Small intestine (tissue), 7 donors: ENCODE data around the gene COL1A2. TPM values are rescaled to one million over a fixed set of nuclear protein-coding genes. Genes with fewer than 3 reads are reported as not detected.
A peak's percentile ranks its signal among the peaks of the same experiment; 100 is the strongest.

Experiments used
- DNase-seq, 2 donors: peaks; one replicate each; pipeline versions ENCODE4 v3.0.0 to v3.0.0-alpha.2; 2013
- FAIRE-seq: peaks from 2 replicates; lab custom pipeline; 2012; peaks lifted over from hg19 to GRCh38; lab: Jason Lieb, UNC
- H3K27ac ChIP-seq, 3 donors: one replicate each; pipeline ENCODE4 v1.5.1; 2013; ENCODE audit warnings: low read length in 2 of 3, mild to moderate bottlenecking in 2 of 3, control low read depth in 1 of 3, inconsistent platforms in 1 of 3, low read depth in 1 of 3, moderate library complexity in 1 of 3
- H3K27me3 ChIP-seq, 3 donors: one replicate each; pipeline ENCODE4 v1.6.1; 2013; ENCODE audit warnings: low read length in 3 of 3, inconsistent platforms in 1 of 3; ENCODE audit not compliant: control insufficient read depth in 3 of 3, insufficient read depth in 3 of 3
- H3K36me3 ChIP-seq, 3 donors: one replicate each; pipeline ENCODE4 v1.6.1; 2013; ENCODE audit warnings: low read length in 3 of 3, inconsistent platforms in 1 of 3, low read depth in 1 of 3, mild to moderate bottlenecking in 1 of 3, moderate library complexity in 1 of 3; ENCODE audit not compliant: control insufficient read depth in 3 of 3, insufficient read depth in 2 of 3
- H3K4me1 ChIP-seq, 3 donors: one replicate each; pipeline ENCODE4 v1.6.1; 2013; ENCODE audit warnings: low read length in 2 of 3, inconsistent platforms in 1 of 3, low read depth in 1 of 3, mild to moderate bottlenecking in 1 of 3, moderate library complexity in 1 of 3; ENCODE audit not compliant: control insufficient read depth in 3 of 3, insufficient read depth in 2 of 3
- H3K4me3 ChIP-seq, 3 donors: one replicate each; pipeline ENCODE4 v1.5.1; 2013; ENCODE audit warnings: low read length in 3 of 3, control low read depth in 1 of 3, inconsistent platforms in 1 of 3, low read depth in 1 of 3, mild to moderate bottlenecking in 1 of 3, moderate library complexity in 1 of 3
- H3K9me3 ChIP-seq, 2 donors: one replicate each; pipeline ENCODE4 v1.6.1; 2013; ENCODE audit warnings: low read depth in 1 of 2, low read length in 1 of 2; ENCODE audit not compliant: control insufficient read depth in 2 of 2, insufficient read depth in 1 of 2
- WGBS, 3 donors: extraction: QIAGEN DNeasy Blood & Tissue Kit; methylation state at CpG; one replicate each; pipeline ENCODE4 v1.1.7; 2013; 5-methylcytosine and 5-hydroxymethylcytosine counted together
- polyA plus RNA-seq, 4 donors: library from polyadenylated mRNA; stranded (reverse) in 3 of 4; unstranded in 1 of 4; fragments of 200-250 nt in 3 of 4; fragments of 120-200 nt in 1 of 4; gene quantifications; one replicate each; pipeline versions ENCODE4 v1.2.1 to v1.2.3, GENCODE V29; 2013
- donor health status: healthy with polysubstance abuse.
- donor health status: control.
- donor health status: control.
- donor health status: Bipolar disorder and iron deficiency.
- donor health status: healthy.

Gene COL1A2
- polyA plus RNA-seq, 4 donors = 2.0 to 350 (median 44.2) TPM

GRCh38 chr7:94423863-94424735 is 29.4 kb downstream of the COL1A2 start:
- WGBS, 3 donors = 74 to 83% (median 82%) methylated on average over 5 of the region's 5 CpGs
- no peaks in the 10 kb centered on the region for H3K9me3 ChIP-seq
- no peak overlapping the region for H3K27ac ChIP-seq
- H3K4me1 ChIP-seq = peaks cover 0 to 4% (median 0%) of the 10 kb centered on the region in 3 donors
- peaks cover 0 to 9% (median 2%) of the 10 kb centered on the region in 3 donors for H3K36me3 ChIP-seq
- FAIRE-seq = no peak
- no peaks in the 10 kb centered on the region for H3K27me3 ChIP-seq
- DNase-seq = no peak
- H3K4me3 ChIP-seq = no peak overlapping the region

GRCh38 chr7:94425546-94425945 is 30.9 kb downstream of the COL1A2 start:
- H3K27me3 ChIP-seq = no peaks in the 10 kb centered on the region
- no peaks in the 10 kb centered on the region for H3K9me3 ChIP-seq
- FAIRE-seq (no peak), DNase-seq (no peak)
- peaks cover 0 to 4% (median 0%) of the 10 kb centered on the region in 3 donors for H3K4me1 ChIP-seq
- WGBS, 3 donors = 84 to 88% (median 87%) methylated on average over 10 of the region's 10 CpGs
- H3K27ac ChIP-seq = no peak overlapping the region
- H3K4me3 ChIP-seq = no peak overlapping the region
- peaks cover 0 to 9% (median 2%) of the 10 kb centered on the region in 3 donors for H3K36me3 ChIP-seq

- DNase-seq (no peak), FAIRE-seq (no peak)
- no peaks in the 10 kb centered on the region for H3K9me3 ChIP-seq
- H3K4me3 ChIP-seq = no peak overlapping the region
- H3K36me3 ChIP-seq = peaks cover 0 to 9% (median 2%) of the 10 kb centered on the region in 3 donors
- H3K27ac ChIP-seq = no peak overlapping the region
- WGBS, 3 donors = 77 to 81% (median 80%) methylated on average over 12 of the region's 12 CpGs
- no peaks in the 10 kb centered on the region for H3K27me3 ChIP-seq
- H3K4me1 ChIP-seq = peaks cover 0 to 4% (median 0%) of the 10 kb centered on the region in 3 donors
Observed at GRCh38 chr7:94426980-94427875, 32.5 kb downstream of the COL1A2 start.

- Histone ChIP-seq H3K9me3 (no peaks in the 10 kb centered on the region), H3K36me3 (peaks cover 0 to 9% (median 2%) of the 10 kb centered on the region in 3 donors), H3K4me1 (no peaks in the 10 kb centered on the region), H3K27ac (no peak overlapping the region), H3K27me3 (no peaks in the 10 kb centered on the region), H3K4me3 (no peak overlapping the region)
- DNase-seq (no peak), FAIRE-seq (no peak)
- WGBS, 3 donors = 84 to 94% (median 89%) methylated on average over 1 of the region's 1 CpG
Observed at GRCh38 chr7:94429153-94429552, 34.5 kb downstream of the COL1A2 start.

- H3K27me3 ChIP-seq = no peaks in the 10 kb centered on the region
- H3K27ac ChIP-seq = no peak overlapping the region
- peaks cover 0 to 4% (median under 1%) of the 10 kb centered on the region in 3 donors for H3K36me3 ChIP-seq
- H3K9me3 ChIP-seq = no peaks in the 10 kb centered on the region
- no peak for DNase-seq
- WGBS, 3 donors = 47 to 74% (median 67%) methylated on average over 1 of the region's 1 CpG
- no peak for FAIRE-seq
- H3K4me1 ChIP-seq = no peaks in the 10 kb centered on the region
- no peak overlapping the region for H3K4me3 ChIP-seq
Observed at GRCh38 chr7:94431176-94431575, 36.5 kb downstream of the COL1A2 start.

GRCh38 chr7:94431619-94432280 is 37.1 kb downstream of the COL1A2 start:
- H3K27me3 ChIP-seq = no peaks in the 10 kb centered on the region
- peaks cover 0 to 4% (median 0%) of the 10 kb centered on the region in 3 donors for H3K36me3 ChIP-seq
- H3K9me3 ChIP-seq = no peaks in the 10 kb centered on the region
- DNase-seq (no peak), FAIRE-seq (no peak)
- H3K4me3 ChIP-seq = no peak overlapping the region
- no peak overlapping the region for H3K27ac ChIP-seq
- 69 to 74% (median 71%) methylated on average over 3 of the region's 3 CpGs for WGBS, 3 donors
- H3K4me1 ChIP-seq = no peaks in the 10 kb centered on the region

GRCh38 chr7:94432281-94432670 is 37.6 kb downstream of the COL1A2 start:
- DNase-seq = no peak

GRCh38 chr7:94432817-94433216 is 38.1 kb downstream of the COL1A2 start:
- FAIRE-seq (no peak), DNase-seq (no peak)
- Histone ChIP-seq H3K36me3 (no peaks in the 10 kb centered on the region), H3K27ac (no peak overlapping the region), H3K27me3 (no peaks in the 10 kb centered on the region), H3K4me1 (no peaks in the 10 kb centered on the region), H3K9me3 (no peaks in the 10 kb centered on the region), H3K4me3 (no peak overlapping the region)
- WGBS, 3 donors = 77 to 92% (median 87%) methylated on average over 1 of the region's 1 CpG

More at GRCh38 chr7:94432281-94432670, 37.6 kb downstream of the COL1A2 start:
- Histone ChIP-seq H3K27ac (no peak overlapping the region), H3K27me3 (no peaks in the 10 kb centered on the region), H3K36me3 (no peaks in the 10 kb centered on the region), H3K4me3 (no peak overlapping the region), H3K9me3 (no peaks in the 10 kb centered on the region), H3K4me1 (no peaks in the 10 kb centered on the region)
- peak; percentile 39 for FAIRE-seq
- 85 to 87% (median 86%) methylated on average over 2 of the region's 2 CpGs for WGBS, 3 donors
